Measurements from ENCODE around the gene INF2. TPM values are rescaled to one million over a fixed set of nuclear protein-coding genes. Genes with fewer than 3 reads are reported as not detected.
A peak's percentile ranks its signal among the peaks of the same experiment; 100 is the strongest.

INF2 gene
- total RNA-seq, 1 experiment from 2014 or later = 70.8 TPM

DNA sequence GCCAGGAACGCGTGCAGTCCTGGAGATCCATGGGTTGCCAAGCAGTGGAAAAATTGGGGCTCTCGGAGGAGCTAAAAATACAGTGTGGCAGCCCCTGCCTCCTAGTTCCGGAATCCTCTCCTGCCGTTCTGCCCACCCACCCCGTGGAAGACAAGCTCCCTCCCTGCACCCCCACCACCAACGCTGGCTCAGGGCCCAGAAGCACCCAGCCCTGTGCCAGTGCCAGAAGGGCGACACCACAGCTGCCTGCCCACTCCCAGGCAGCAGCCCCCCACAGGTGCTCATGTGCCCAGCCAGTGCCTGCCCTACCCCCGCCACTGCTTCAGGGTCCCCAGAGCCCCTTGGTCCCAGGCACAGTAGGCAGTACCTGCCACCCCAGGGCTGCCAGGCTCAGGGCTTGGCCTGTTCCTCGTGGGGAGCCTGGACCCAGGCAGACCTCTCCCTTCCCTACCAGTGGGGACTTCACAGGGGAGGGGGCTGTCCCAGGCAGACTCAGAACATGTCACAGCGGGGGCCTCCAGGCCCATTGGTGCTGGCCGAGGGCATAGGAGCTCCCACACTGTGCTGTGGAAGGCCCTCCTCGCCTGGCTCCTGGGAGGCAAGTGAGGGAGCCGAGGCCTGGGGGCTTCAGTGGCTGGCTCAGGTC is 7.4 kb downstream of the INF2 start:
- peaks cover 11% of the 10 kb centered on the region for H3K4me1 ChIP-seq
- H3K4me3 ChIP-seq (ENCODE audit: low read depth, low read length) = no peak overlapping the region
- Mint-ChIP-seq H3K27ac (ENCODE audit: unreplicated experiment) (peak overlapping the region; percentile 5), H3K27me3 (ENCODE audit: insufficient read depth, unreplicated experiment) (no peaks in the 10 kb centered on the region), H3K4me3 (ENCODE audit: unreplicated experiment) (no peak overlapping the region), H3K9me3 (ENCODE audit: unreplicated experiment) (no peaks in the 10 kb centered on the region), H3K4me1 (ENCODE audit: low read depth, unreplicated experiment) (no peaks in the 10 kb centered on the region), H3K36me3 (ENCODE audit: insufficient read depth, unreplicated experiment) (peaks cover 45% of the 10 kb centered on the region)
- no peaks in the 10 kb centered on the region for H3K9me3 ChIP-seq
- intact Hi-C loops (cut with micrococcal nuclease; ENCODE audit: unreplicated experiment) = no loop called here
- TF ChIP-seq, protein P1, sequence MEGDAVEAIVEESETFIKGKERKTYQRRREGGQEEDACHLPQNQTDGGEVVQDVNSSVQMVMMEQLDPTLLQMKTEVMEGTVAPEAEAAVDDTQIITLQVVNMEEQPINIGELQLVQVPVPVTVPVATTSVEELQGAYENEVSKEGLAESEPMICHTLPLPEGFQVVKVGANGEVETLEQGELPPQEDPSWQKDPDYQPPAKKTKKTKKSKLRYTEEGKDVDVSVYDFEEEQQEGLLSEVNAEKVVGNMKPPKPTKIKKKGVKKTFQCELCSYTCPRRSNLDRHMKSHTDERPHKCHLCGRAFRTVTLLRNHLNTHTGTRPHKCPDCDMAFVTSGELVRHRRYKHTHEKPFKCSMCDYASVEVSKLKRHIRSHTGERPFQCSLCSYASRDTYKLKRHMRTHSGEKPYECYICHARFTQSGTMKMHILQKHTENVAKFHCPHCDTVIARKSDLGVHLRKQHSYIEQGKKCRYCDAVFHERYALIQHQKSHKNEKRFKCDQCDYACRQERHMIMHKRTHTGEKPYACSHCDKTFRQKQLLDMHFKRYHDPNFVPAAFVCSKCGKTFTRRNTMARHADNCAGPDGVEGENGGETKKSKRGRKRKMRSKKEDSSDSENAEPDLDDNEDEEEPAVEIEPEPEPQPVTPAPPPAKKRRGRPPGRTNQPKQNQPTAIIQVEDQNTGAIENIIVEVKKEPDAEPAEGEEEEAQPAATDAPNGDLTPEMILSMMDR (IDR thresholded peaks at IDR 0.05; ENCODE audit: insufficient read depth in 1 of 2, low read depth in 1 of 2, low read length in 1 of 2, severe bottlenecking in 1 of 2, unreplicated experiment in 1 of 2) = no peak
- BruUV-seq (replicated peaks) = no TSS peak
- peaks cover 1% of the 10 kb centered on the region for H3K36me3 ChIP-seq (ENCODE audit: control insufficient read depth, insufficient read depth, low read length)
- CTCF ChIA-PET = interaction anchor here (1.5 kb wide), 1 partner anchor 31 kb away, joined by 5 read pairs; no protein-coding TSS in a partner anchor
- POLR2A ChIA-PET = interaction anchor here (2.0 kb wide), 1 partner anchor 9 kb away, joined by 5 read pairs; no protein-coding TSS in a partner anchor
- no peaks in the 10 kb centered on the region for H3K27me3 ChIP-seq (replicated peaks; ENCODE audit: control insufficient read depth, insufficient read depth, low read length)
- DNase-seq = no peak

DNA sequence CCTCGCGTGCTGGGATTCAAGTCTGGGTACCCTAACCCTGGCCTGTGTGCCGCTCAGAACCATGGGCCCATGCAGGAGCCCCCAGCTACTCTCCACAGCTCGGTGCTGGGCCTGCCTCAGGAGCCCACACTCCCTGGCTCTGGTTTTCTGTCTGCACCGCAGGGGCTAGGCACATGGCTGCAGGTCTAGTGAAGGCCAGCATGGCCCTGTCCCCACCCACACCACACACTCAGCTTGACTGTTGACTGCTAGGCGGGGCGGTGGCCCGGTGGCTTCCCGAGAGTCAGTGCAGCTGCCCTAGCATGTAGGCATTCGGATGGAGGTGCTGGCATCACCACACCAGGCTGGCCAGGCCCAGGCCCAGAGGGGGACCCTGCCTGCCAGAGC is 7.9 kb downstream of the INF2 start:
- peaks cover 50% of the 10 kb centered on the region for H3K36me3 Mint-ChIP-seq (ENCODE audit: insufficient read depth, unreplicated experiment)
- Histone ChIP-seq H3K4me1 (peaks cover 11% of the 10 kb centered on the region), H3K27me3 (replicated peaks; ENCODE audit: control insufficient read depth, insufficient read depth, low read length) (no peaks in the 10 kb centered on the region), H3K36me3 (ENCODE audit: control insufficient read depth, insufficient read depth, low read length) (peaks cover 1% of the 10 kb centered on the region), H3K9me3 (no peaks in the 10 kb centered on the region), H3K4me3 (ENCODE audit: low read depth, low read length) (no peak overlapping the region)
- H3K9me3 Mint-ChIP-seq (ENCODE audit: unreplicated experiment) = no peaks in the 10 kb centered on the region
- H3K4me1 Mint-ChIP-seq (ENCODE audit: low read depth, unreplicated experiment) = no peaks in the 10 kb centered on the region
- H3K27me3 Mint-ChIP-seq (ENCODE audit: insufficient read depth, unreplicated experiment) = no peaks in the 10 kb centered on the region
- ChIA-PET CTCF (interaction anchor here (1.4 to 1.5 kb wide), 3 partner anchors 12 to 31 kb away, joined by 5 read pairs; no protein-coding TSS in a partner anchor), POLR2A (interaction anchor here (2.0 kb wide), 1 partner anchor 9 kb away, joined by 5 read pairs; no protein-coding TSS in a partner anchor)
- H3K4me3 Mint-ChIP-seq (ENCODE audit: unreplicated experiment) = no peak overlapping the region
- TF ChIP-seq, protein P1 (IDR thresholded peaks at IDR 0.05; ENCODE audit: insufficient read depth in 1 of 2, low read depth in 1 of 2, low read length in 1 of 2, severe bottlenecking in 1 of 2, unreplicated experiment in 1 of 2) = no peak
- BruUV-seq (replicated peaks) = no TSS peak
- no peak for DNase-seq
- intact Hi-C loops (cut with micrococcal nuclease; ENCODE audit: unreplicated experiment) = no loop called here
- peak overlapping the region; percentile 59 for H3K27ac Mint-ChIP-seq (ENCODE audit: unreplicated experiment)

DNA sequence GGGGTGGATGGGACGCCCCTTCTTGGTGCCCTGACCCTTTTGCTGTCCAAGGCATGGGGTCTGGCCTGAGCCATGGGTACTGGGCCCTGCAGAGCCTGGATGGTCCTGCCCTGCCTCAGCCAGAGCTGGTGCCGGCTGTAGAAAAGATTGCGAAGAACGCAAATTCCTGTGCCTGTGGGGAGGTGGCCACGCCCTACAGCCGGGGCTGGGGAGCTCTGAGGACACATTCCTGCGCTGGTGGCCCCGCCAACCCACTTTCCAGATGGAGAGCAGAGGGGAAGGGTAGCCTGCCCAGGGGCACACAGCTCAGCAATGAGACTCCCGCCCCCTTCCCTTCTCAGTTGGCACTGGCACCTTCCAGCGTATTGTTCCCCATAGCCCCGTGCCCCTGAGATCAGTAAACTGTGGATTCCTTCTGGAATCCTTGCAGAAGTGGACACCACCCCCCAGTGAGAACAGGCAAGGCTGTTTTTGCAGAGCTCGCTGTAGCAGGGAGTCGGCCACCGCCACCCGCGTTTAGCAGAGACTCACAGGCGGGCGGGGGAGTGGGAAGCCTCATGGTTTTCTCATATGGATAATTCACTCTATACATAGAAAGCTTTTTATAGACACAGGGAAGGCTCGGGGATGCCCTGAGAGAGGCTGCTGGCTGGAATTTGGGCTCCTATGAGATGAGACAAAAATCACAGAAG is 8.6 kb downstream of the INF2 start:
- BruUV-seq (replicated peaks) = no TSS peak
- H3K36me3 ChIP-seq (ENCODE audit: control insufficient read depth, insufficient read depth, low read length) = peaks cover 1% of the 10 kb centered on the region
- Mint-ChIP-seq H3K36me3 (ENCODE audit: insufficient read depth, unreplicated experiment) (peaks cover 57% of the 10 kb centered on the region), H3K27me3 (ENCODE audit: insufficient read depth, unreplicated experiment) (no peaks in the 10 kb centered on the region), H3K9me3 (ENCODE audit: unreplicated experiment) (no peaks in the 10 kb centered on the region), H3K4me3 (ENCODE audit: unreplicated experiment) (no peak overlapping the region), H3K4me1 (ENCODE audit: low read depth, unreplicated experiment) (no peaks in the 10 kb centered on the region), H3K27ac (ENCODE audit: unreplicated experiment) (peak overlapping the region; percentile 59)
- intact Hi-C loops (cut with micrococcal nuclease; ENCODE audit: unreplicated experiment) = no loop called here
- peak; percentile 42 to 56 for DNase-seq
- TF ChIP-seq, protein P1 (IDR thresholded peaks at IDR 0.05; ENCODE audit: insufficient read depth in 1 of 2, low read depth in 1 of 2, low read length in 1 of 2, severe bottlenecking in 1 of 2, unreplicated experiment in 1 of 2) = no peak
- H3K27me3 ChIP-seq (replicated peaks; ENCODE audit: control insufficient read depth, insufficient read depth, low read length) = no peaks in the 10 kb centered on the region
- ChIA-PET POLR2A (interaction anchor here (2.0 kb wide), 1 partner anchor 10 kb away, joined by 5 read pairs; no protein-coding TSS in a partner anchor), CTCF (interaction anchor here (1.0 to 1.5 kb wide), 4 partner anchors 11 to 129 kb away, joined by 3 to 5 read pairs (median 5); no protein-coding TSS in a partner anchor)
- H3K4me1 ChIP-seq = peaks cover 11% of the 10 kb centered on the region
- no peaks in the 10 kb centered on the region for H3K9me3 ChIP-seq
- no peak overlapping the region for H3K4me3 ChIP-seq (ENCODE audit: low read depth, low read length)
